NCI-H146 treated with DMSO at 0.1 percent for 48 hours (cell line): ENCODE measurements around the gene PHLDA2.

Experiments
- DNase-seq: peaks from one replicate; lab custom pipeline; 2025; ENCODE audit not compliant: unreplicated experiment; lab: John Stamatoyannopoulos, UW

The PHLDA2 gene

GRCh38 chr11:2898366-2899079 is 30.7 kb downstream of the PHLDA2 start:
- no peak for DNase-seq

- DNase-seq: no peak
These were observed 32.2 kb downstream of the PHLDA2 start for GRCh38 chr11:2897048-2897447.

GRCh38 chr11:2896047-2896446 is 33.2 kb downstream of the PHLDA2 start:
- DNase-seq: no peak

- DNase-seq: no peak
These were observed 35.3 kb downstream of the PHLDA2 start for GRCh38 chr11:2893935-2894334.

- no peak for DNase-seq
These were observed 36.2 kb downstream of the PHLDA2 start for GRCh38 chr11:2892967-2893528.

- peak; percentile 38 for DNase-seq
These were observed 36.8 kb downstream of the PHLDA2 start for GRCh38 chr11:2892215-2892966.

GRCh38 chr11:2891326-2892214 is 37.6 kb downstream of the PHLDA2 start:
- no peak for DNase-seq

GRCh38 chr11:2890466-2891294 is 38.5 kb downstream of the PHLDA2 start:
- DNase-seq: no peak

- DNase-seq: no peak
These were observed 39.6 kb downstream of the PHLDA2 start for GRCh38 chr11:2889362-2890273.

GRCh38 chr11:2888266-2888968 is 40.8 kb downstream of the PHLDA2 start:
- DNase-seq: peak; percentile 50

- DNase-seq: no peak
These were observed 41.6 kb downstream of the PHLDA2 start for GRCh38 chr11:2887515-2888195.

GRCh38 chr11:2886936-2887335 is 42.3 kb downstream of the PHLDA2 start:
- DNase-seq: no peak

- DNase-seq: peak; percentile 15
These were observed 42.9 kb downstream of the PHLDA2 start for GRCh38 chr11:2886191-2886894.

- DNase-seq: peak; percentile 62
These were observed 43.5 kb downstream of the PHLDA2 start, which contains the start of gene CDKN1C for GRCh38 chr11:2885678-2886081. Gene CDKN1C (minus strand): TSS chr11:2885775. CDS start chr11:2885456, 319 bp downstream.

GRCh38 chr11:2885017-2885677 is 44.1 kb downstream of the PHLDA2 start:
- DNase-seq: no peak

GRCh38 chr11:2883979-2884815 is 45.0 kb downstream of the PHLDA2 start:
- DNase-seq: no peak
